Measurements from ENCODE around the gene GABRB2.
"Not testable (repeated sequence)": the region's sequence is repeated elsewhere in the genome, so short reads cannot be mapped to it uniquely, and the experiment has no call there.

Gene GABRB2

DNA sequence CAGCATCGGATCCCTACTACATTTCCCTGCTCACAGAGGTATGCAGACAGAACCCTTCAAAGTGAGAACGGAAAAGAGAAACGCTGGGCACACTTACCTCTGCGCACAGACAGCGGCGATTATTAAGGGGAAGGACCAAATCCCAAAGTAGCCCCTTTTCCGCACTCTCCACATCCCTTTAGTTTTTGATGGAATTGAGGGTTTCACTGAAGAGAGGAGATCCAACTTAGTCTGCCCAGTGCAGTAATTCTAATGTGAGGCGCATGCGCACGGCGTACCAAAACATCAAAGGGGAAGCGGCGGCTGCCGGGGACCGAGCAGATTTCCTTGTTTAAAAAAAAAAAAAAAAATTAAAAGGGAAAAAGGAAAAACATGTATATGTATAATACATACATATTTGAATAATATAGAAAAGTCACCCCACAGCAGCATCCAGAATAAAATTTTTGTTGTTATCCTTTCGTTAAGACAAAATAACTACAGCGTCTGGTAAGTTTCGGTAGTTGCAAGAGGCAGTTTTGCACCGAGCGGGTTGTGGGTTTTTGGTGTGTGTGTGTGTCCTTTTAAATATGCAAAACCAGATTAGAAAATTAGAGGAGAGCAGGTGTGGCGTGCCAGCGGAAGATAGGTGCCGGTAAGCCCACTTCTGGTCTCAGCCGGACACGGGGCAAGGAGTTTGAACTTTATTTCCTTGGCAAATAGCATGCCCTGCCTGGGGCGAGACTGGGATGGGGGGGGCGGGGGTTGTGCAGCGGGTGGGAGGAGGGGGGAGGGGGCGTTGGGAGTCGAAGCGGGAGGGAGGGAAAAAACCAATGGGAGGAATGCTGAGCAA lies at the start of gene GABRB2:
GABRB2 (minus strand) TSS at position 256 of the 832 bp plus-strand sequence; CDS start at position 174, 82 bp downstream.
- no peak for DNase-seq (ENCODE audit: low read depth in 2 of 2, low spot score in 1 of 2)

GRCh38 chr5:161585798-161586197 lies 39.3 kb upstream of the GABRB2 start:
- DNase-seq (ENCODE audit: low read depth in 2 of 2, low spot score in 1 of 2): no peak

DNA sequence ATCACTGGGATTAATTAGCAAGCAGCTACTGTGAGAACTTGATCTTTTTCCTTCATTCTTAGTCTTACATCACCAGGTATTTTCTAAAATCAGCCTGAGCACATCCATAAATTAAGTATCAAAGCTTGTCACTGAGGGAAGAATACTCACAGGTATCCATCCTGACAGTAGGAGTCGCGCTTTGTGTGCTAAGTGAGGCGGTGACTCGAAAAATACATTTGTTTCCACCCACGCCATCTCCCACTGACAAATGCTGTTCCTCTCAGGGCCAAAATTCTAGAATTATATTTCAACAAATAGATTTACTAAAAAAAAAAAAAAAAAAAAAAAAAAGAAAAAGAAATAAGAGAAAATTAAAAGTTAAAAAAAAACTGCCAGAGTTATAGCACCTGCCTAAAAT lies 34.1 kb upstream of the GABRB2 start:
- no peak for DNase-seq (ENCODE audit: low read depth in 2 of 2, low spot score in 1 of 2)

- DNase-seq (ENCODE audit: low read depth in 2 of 2, low spot score in 1 of 2): no peak
Measured at GRCh38 chr5:161572914-161573313, 26.4 kb upstream of the GABRB2 start.

DNA sequence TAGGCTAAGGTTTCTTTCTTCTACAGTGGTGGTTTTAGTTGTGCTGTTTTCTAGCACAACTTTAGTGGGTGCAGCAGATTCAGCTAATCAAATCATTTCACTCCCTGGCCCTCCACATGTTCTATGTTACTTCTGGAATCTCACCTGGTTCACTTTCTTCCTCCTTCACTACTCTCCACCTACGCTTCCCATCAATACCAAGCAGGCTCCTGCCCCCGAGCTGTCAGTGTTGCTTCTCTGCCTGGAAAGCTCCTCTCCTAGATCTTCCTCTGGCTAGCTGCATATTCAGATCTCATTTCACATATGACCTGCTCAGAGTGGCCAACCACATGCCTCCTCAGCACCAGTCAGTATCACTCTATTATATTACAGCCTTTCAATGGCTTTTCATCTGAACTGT lies 19.6 kb upstream of the GABRB2 start:
- DNase-seq (ENCODE audit: low read depth in 2 of 2, low spot score in 1 of 2): no peak

- no peak for DNase-seq (ENCODE audit: low read depth in 2 of 2, low spot score in 1 of 2)
Measured at GRCh38 chr5:161562446-161562845, 15.9 kb upstream of the GABRB2 start.

GRCh38 chr5:161549106-161549505 lies 2.6 kb upstream of the GABRB2 start:
- no peak for DNase-seq (ENCODE audit: low read depth in 2 of 2, low spot score in 1 of 2)

GRCh38 chr5:161548487-161549094 lies 2.1 kb upstream of the GABRB2 start:
- DNase-seq (ENCODE audit: low read depth in 2 of 2, low spot score in 1 of 2): no peak

DNA sequence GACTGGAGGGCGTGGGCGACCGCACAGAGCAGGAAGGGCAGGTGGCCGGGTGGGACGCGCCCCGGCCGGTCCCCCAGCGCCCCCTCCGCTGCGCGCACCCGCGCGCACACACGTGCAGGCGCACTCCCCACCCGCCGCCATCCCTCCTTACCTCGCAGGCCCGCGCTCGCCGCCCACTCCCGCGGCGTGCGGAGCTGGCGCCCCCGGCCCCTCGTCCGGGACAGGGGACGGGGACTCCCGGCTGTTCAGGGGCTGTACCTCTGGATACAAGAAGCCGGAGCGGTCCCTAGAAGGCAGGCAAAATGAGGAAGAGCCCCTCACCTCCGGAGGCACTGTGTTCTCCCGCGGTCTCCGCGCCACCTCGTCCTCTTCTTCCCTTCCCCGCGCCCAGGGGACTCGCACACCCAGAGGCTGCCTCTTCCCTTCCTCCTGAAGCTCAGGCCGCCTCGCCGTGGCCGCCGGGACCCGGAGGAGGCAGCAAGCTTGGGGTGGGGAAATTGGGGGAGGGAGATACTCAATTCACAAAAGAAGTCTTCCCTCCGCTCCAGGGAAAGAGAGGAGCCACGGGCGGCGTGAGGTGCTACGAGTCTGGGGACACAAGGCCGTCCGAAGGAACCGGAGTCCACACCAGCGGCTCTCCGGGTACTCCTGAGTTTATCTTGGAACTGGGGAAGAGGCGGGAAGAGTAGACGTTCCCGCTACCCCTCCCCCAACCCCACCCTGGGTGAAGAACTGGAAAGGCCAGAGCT lies 1.4 kb upstream of the GABRB2 start:
- DNase-seq (ENCODE audit: low read depth in 2 of 2, low spot score in 1 of 2): no peak

DNA sequence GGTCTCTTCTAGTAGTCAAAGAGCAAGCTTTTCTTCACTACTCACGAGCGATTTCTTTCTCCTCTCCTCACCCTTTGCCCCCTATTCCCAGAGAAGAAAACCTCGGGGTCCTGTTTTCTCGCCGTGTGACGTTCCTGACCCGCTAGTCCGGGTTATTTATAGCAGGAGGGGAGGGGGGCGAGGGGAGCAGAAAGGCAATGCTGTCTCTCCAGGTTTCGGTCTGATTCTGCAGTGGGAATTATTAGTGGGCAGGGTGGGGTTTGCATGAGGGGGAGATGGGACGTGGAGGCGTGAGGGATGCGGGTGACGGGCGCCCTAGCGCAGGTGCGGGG lies 847 bp upstream of the GABRB2 start:
- DNase-seq (ENCODE audit: low read depth in 2 of 2, low spot score in 1 of 2): no peak

GRCh38 chr5:161546095-161546469 lies 443 bp downstream of the GABRB2 start:
- no peak for DNase-seq (ENCODE audit: low read depth in 2 of 2, low spot score in 1 of 2)

DNA sequence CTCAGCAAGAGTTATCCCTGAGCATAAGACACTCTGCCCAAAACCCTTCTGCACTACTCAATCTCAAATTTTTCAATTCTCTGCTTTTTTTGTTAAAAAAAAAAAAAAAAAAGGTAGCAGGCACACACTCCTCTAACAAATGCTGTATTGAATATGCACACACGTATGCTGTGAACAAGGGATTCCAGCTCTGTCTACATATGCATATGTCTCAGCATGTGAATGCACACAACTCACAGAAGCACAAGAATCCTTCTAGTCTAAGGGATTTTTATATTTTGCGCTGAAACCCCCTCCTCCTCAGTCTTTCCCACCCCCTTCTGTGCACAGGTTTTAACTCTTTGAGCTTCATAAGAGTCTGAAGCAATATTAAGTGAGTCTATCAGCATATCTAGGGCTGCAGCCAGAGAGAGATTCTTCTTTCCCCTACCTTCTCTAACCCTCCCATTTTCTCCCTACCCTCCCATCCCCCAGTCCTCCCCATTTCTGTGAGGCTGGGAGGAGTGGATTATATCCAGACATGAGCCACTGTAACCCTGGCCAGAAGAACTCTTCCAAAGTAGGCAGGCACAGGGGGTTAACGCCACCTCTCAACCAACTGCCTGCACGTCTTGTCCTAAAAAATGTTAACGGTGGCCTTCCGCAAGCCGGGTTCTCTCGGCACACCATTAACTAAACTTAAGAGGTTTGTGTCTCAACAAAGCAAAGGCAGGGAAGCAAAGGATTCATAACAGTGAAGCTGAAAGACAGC lies 1.0 kb downstream of the GABRB2 start:
- DNase-seq (ENCODE audit: low read depth in 2 of 2, low spot score in 1 of 2): no peak

GRCh38 chr5:161544350-161544765 lies 2.2 kb downstream of the GABRB2 start:
- no peak for DNase-seq (ENCODE audit: low read depth in 2 of 2, low spot score in 1 of 2)

- DNase-seq (ENCODE audit: low read depth in 2 of 2, low spot score in 1 of 2): no peak
Measured at GRCh38 chr5:161539016-161539415, 7.5 kb downstream of the GABRB2 start.

DNA sequence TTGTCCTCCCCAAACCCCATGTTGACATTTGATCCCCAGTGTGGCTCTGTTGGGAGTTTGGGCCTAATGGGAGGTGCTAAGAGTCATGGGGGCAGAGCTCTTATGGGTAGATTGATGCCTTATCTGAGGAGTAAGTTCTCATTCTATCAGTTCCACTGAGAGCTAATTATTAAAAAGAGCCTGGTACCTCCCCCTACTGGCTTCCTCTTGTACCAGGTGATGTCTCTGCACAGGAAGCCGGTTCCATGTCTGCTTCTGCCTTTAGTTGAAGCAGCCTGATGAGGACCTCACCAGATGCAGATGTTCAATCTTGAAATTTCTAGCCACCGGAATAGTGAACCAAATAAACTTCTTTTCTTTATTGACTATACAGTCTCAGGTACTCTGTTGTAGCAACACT lies 10.8 kb downstream of the GABRB2 start:
- no peak for DNase-seq (ENCODE audit: low read depth in 2 of 2, low spot score in 1 of 2)

DNA sequence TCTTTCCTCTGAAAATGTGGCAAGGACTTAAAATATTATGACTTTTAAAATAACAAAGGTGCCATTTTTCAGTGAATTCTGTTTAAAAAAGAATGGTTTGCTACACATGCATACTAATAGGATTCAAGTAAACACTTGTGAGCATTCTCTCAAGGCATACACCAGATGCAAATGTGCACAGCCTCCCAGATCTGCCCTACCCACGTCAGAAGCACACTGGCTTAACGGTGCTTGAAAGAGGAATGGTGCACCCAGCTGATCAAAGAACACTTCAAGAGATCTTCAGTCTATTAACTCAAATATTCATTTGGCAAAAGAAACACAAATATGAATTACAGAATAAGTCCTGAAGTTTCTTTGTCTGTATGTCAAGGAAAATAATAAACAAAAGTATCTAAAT lies 15.8 kb downstream of the GABRB2 start:
- DNase-seq (ENCODE audit: low read depth in 2 of 2, low spot score in 1 of 2): no peak

GRCh38 chr5:161513942-161514341 lies 32.6 kb downstream of the GABRB2 start:
- no peak for DNase-seq (ENCODE audit: low read depth in 2 of 2, low spot score in 1 of 2)

- no peak for DNase-seq (ENCODE audit: low read depth in 2 of 2, low spot score in 1 of 2)
Measured at GRCh38 chr5:161507591-161507990, 38.9 kb downstream of the GABRB2 start.

GRCh38 chr5:161505160-161505559 lies 41.4 kb downstream of the GABRB2 start:
- not testable (repeated sequence) for DNase-seq (ENCODE audit: low read depth in 2 of 2, low spot score in 1 of 2)

- DNase-seq (ENCODE audit: low read depth in 2 of 2, low spot score in 1 of 2): no peak
Measured at GRCh38 chr5:161498531-161498930, 48.0 kb downstream of the GABRB2 start.

- DNase-seq (ENCODE audit: low read depth in 2 of 2, low spot score in 1 of 2): no peak
Measured at GRCh38 chr5:161483721-161484120, 62.8 kb downstream of the GABRB2 start.
